ENCODE results near the gene SUN3.
"Not testable (repeated sequence)": the region's sequence is repeated elsewhere in the genome, so short reads cannot be mapped to it uniquely, and the experiment has no call there.

Gene SUN3

GRCh38 chr7:47948141-47948790, 80.6 kb downstream of the SUN3 start, which contains the start of gene PKD1L1:
PKD1L1 (minus strand) TSS chr7:47948466; CDS start chr7:47948440, 26 bp downstream.
- Mint-ChIP-seq H3K27ac (no peak within 1 kb of the TSS), H3K9me3 (no peaks in the 10 kb centered on the region), H3K4me1 (no peaks in the 10 kb centered on the region), H3K27me3 (no peaks in the 10 kb centered on the region), H3K4me3 (no peak within 1 kb of the TSS), H3K36me3 (no peaks in the 10 kb centered on the region)
- ATAC-seq, result no peak

GRCh38 chr7:47947355-47947749, 81.6 kb downstream of the SUN3 start:
- H3K36me3 Mint-ChIP-seq, result no peaks in the 10 kb centered on the region
- H3K27me3 Mint-ChIP-seq, result no peaks in the 10 kb centered on the region
- H3K4me3 Mint-ChIP-seq, result no peak overlapping the region
- no peaks in the 10 kb centered on the region for H3K4me1 Mint-ChIP-seq
- H3K9me3 Mint-ChIP-seq, result no peaks in the 10 kb centered on the region
- H3K27ac Mint-ChIP-seq, result no peak overlapping the region
- ATAC-seq, result no peak

- Mint-ChIP-seq H3K4me3 (no peak overlapping the region), H3K36me3 (no peaks in the 10 kb centered on the region), H3K9me3 (no peaks in the 10 kb centered on the region), H3K4me1 (no peaks in the 10 kb centered on the region), H3K27me3 (no peaks in the 10 kb centered on the region), H3K27ac (no peak overlapping the region)
- ATAC-seq, result no peak
Measured at GRCh38 chr7:47946581-47947354, 82.1 kb downstream of the SUN3 start.

- peak; percentile 67 for ATAC-seq
- H3K9me3 Mint-ChIP-seq, result no peaks in the 10 kb centered on the region
- no peaks in the 10 kb centered on the region for H3K36me3 Mint-ChIP-seq
- H3K4me1 Mint-ChIP-seq, result no peaks in the 10 kb centered on the region
- H3K27me3 Mint-ChIP-seq, result no peaks in the 10 kb centered on the region
- H3K4me3 Mint-ChIP-seq, result no peak overlapping the region
- no peak overlapping the region for H3K27ac Mint-ChIP-seq
Measured at GRCh38 chr7:47945261-47946015, 83.5 kb downstream of the SUN3 start.

GRCh38 chr7:47944536-47945260, 84.2 kb downstream of the SUN3 start:
- no peak for ATAC-seq
- H3K9me3 Mint-ChIP-seq, result no peaks in the 10 kb centered on the region
- H3K27ac Mint-ChIP-seq, result no peak overlapping the region
- no peak overlapping the region for H3K4me3 Mint-ChIP-seq
- H3K4me1 Mint-ChIP-seq, result no peaks in the 10 kb centered on the region
- no peaks in the 10 kb centered on the region for H3K36me3 Mint-ChIP-seq
- no peaks in the 10 kb centered on the region for H3K27me3 Mint-ChIP-seq

GRCh38 chr7:47943676-47944474, 85.0 kb downstream of the SUN3 start:
- H3K4me3 Mint-ChIP-seq, result no peak overlapping the region
- no peaks in the 10 kb centered on the region for H3K36me3 Mint-ChIP-seq
- no peak overlapping the region for H3K27ac Mint-ChIP-seq
- ATAC-seq, result no peak
- no peaks in the 10 kb centered on the region for H3K27me3 Mint-ChIP-seq
- no peaks in the 10 kb centered on the region for H3K9me3 Mint-ChIP-seq
- H3K4me1 Mint-ChIP-seq, result peaks cover 5% of the 10 kb centered on the region

GRCh38 chr7:47942651-47943050, 86.3 kb downstream of the SUN3 start:
- not testable (repeated sequence) for ATAC-seq, H3K4me3 Mint-ChIP-seq, H3K27ac Mint-ChIP-seq, H3K27me3 Mint-ChIP-seq, H3K9me3 Mint-ChIP-seq, H3K36me3 Mint-ChIP-seq
- peaks cover 17% of the 10 kb centered on the region for H3K4me1 Mint-ChIP-seq

- peaks cover 22% of the 10 kb centered on the region for H3K4me1 Mint-ChIP-seq
Measured at GRCh38 chr7:47942132-47942531, 86.8 kb downstream of the SUN3 start.

GRCh38 chr7:47941136-47941844, 87.6 kb downstream of the SUN3 start:
- Mint-ChIP-seq H3K4me3 (no peak overlapping the region), H3K27me3 (no peaks in the 10 kb centered on the region), H3K9me3 (no peaks in the 10 kb centered on the region), H3K4me1 (peaks cover 30% of the 10 kb centered on the region), H3K36me3 (no peaks in the 10 kb centered on the region), H3K27ac (no peak overlapping the region)
- ATAC-seq, result no peak

More at GRCh38 chr7:47942132-47942531, 86.8 kb downstream of the SUN3 start:
- Mint-ChIP-seq H3K27me3 (no peaks in the 10 kb centered on the region), H3K27ac (no peak overlapping the region), H3K36me3 (no peaks in the 10 kb centered on the region), H3K4me3 (no peak overlapping the region), H3K9me3 (no peaks in the 10 kb centered on the region)
- no peak for ATAC-seq

GRCh38 chr7:47940088-47941013, 88.6 kb downstream of the SUN3 start:
- no peak overlapping the region for H3K4me3 Mint-ChIP-seq
- H3K4me1 Mint-ChIP-seq, result peaks cover 34% of the 10 kb centered on the region
- H3K36me3 Mint-ChIP-seq, result no peaks in the 10 kb centered on the region
- no peaks in the 10 kb centered on the region for H3K9me3 Mint-ChIP-seq
- no peak overlapping the region for H3K27ac Mint-ChIP-seq
- H3K27me3 Mint-ChIP-seq, result no peaks in the 10 kb centered on the region
- no peak for ATAC-seq

GRCh38 chr7:47939425-47940036, 89.4 kb downstream of the SUN3 start:
- H3K27ac Mint-ChIP-seq, result no peak overlapping the region
- no peaks in the 10 kb centered on the region for H3K36me3 Mint-ChIP-seq
- no peaks in the 10 kb centered on the region for H3K27me3 Mint-ChIP-seq
- H3K9me3 Mint-ChIP-seq, result no peaks in the 10 kb centered on the region
- H3K4me3 Mint-ChIP-seq, result no peak overlapping the region
- H3K4me1 Mint-ChIP-seq, result peaks cover 34% of the 10 kb centered on the region
- no peak for ATAC-seq

- no peak for ATAC-seq
- Mint-ChIP-seq H3K4me3 (no peak overlapping the region), H3K27ac (peak overlapping the region; percentile 81), H3K4me1 (peaks cover 34% of the 10 kb centered on the region), H3K27me3 (no peaks in the 10 kb centered on the region), H3K36me3 (no peaks in the 10 kb centered on the region), H3K9me3 (no peaks in the 10 kb centered on the region)
Measured at GRCh38 chr7:47938574-47939165, 90.2 kb downstream of the SUN3 start.

All from stimulated activated memory B cell treated with anti-CD40 and anti-IgM and Interleukin-4, amounts not matched to agents 10 μg/mL and 1 μg/mL and 100 μg/mL, for 72 hours (primary cell).